Epithelial cell of proximal tubule (primary cell): ENCODE data around the gene EPC2. TPM values are rescaled to one million over a fixed set of nuclear protein-coding genes. Genes with fewer than 3 reads are reported as not detected.
A peak's percentile ranks its signal among the peaks of the same experiment; 100 is the strongest.
"Not testable (repeated sequence)": the region's sequence is repeated elsewhere in the genome, so short reads cannot be mapped to it uniquely, and the experiment has no call there.

Experiments used
- DNase-seq: peaks from one replicate; pipeline ENCODE4 v3.0.0-alpha.2; 2011; ENCODE audit warnings: low read depth
- H3K4me3 ChIP-seq: 2 replicates; pipeline ENCODE4 v1.5.1; 2011; ENCODE audit warnings: low read depth, mild to moderate bottlenecking, low read length
- total RNA-seq: library from RNA; depleted of rRNA; stranded (reverse); fragments of >200 nt; gene quantifications from 2 replicates; pipeline ENCODE4 v1.2.3, GENCODE V29; 2015
- TF ChIP-seq, protein P1 (sequence below): conservative IDR thresholded peaks from 2 replicates; pipeline ENCODE4 v1.5.1; 2012; ENCODE audit warnings: low read depth, mild to moderate bottlenecking, low read length

Gene EPC2
- total RNA-seq, 1 donor from 2014 or later = 15.3 TPM

- no peak overlapping the region for H3K4me3 ChIP-seq
- no peak for DNase-seq
- TF ChIP-seq, protein P1, sequence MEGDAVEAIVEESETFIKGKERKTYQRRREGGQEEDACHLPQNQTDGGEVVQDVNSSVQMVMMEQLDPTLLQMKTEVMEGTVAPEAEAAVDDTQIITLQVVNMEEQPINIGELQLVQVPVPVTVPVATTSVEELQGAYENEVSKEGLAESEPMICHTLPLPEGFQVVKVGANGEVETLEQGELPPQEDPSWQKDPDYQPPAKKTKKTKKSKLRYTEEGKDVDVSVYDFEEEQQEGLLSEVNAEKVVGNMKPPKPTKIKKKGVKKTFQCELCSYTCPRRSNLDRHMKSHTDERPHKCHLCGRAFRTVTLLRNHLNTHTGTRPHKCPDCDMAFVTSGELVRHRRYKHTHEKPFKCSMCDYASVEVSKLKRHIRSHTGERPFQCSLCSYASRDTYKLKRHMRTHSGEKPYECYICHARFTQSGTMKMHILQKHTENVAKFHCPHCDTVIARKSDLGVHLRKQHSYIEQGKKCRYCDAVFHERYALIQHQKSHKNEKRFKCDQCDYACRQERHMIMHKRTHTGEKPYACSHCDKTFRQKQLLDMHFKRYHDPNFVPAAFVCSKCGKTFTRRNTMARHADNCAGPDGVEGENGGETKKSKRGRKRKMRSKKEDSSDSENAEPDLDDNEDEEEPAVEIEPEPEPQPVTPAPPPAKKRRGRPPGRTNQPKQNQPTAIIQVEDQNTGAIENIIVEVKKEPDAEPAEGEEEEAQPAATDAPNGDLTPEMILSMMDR = no peak
Observed at GRCh38 chr2:148656516-148656915, 12.0 kb downstream of the EPC2 start.

DNA sequence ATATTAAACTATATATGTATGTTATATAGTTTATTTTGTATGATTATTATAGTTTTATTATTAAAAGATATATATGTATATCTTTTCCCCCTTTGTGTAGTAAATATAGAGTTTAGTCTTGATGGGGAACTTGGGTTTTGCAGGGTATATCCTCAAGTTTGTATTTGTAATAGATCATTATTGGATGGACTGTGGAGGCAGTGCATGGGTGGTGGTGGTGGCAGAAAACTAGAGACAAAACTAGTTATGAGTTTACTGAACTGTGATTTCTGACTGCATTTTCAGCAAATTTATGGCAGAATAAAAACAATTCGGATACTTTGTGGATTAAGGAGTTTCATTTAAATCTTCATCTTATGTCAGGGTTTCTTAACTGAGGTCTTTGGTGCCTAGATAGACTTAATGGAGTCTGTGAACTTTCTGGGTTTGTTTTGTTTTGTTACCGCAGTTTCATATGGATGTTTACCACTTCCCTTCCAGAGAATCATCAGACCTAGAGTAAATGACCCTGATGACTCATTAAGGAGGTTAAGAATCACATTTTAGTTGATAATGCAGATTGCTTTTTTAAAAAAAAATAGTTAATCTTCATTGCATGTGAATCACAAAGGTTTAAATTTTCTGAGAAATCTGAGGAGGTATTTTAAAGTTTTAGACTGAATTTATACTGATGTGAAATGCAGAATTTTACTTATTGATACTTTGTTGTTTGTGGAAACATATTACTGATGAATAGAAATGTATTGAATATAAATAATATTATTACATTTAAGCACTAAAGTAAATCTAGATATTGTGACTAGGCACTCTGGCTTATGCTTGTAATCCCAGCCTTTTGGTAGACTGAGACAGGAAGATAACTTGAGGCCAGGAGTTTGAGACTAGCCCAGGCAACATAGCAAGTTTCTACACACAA lies 14.5 kb downstream of the EPC2 start:
- TF ChIP-seq, protein P1 = no peak

DNA sequence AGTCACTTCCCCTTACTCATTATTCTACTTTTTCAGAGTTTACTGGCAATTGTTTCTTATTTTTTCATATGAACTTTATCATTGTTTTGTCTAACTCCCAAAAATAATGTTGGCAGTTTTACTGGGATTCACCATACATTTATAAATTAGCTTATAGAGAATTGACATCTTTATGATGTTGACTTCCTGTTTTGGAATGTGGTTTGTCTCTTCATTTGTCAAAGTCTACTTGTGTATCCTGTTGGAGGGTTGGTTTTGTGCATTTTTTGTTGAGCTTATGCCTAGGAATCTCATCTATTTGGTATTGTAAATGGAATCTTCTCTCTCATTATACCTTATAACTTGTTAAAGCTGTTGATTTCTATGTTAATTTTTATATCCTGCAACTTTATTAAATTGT lies 16.4 kb downstream of the EPC2 start:
- TF ChIP-seq, protein P1 = no peak

More for the DNA sequence above, 14.5 kb downstream of the EPC2 start:
- H3K4me3 ChIP-seq = no peak overlapping the region
- peak; percentile 63 for DNase-seq

DNA sequence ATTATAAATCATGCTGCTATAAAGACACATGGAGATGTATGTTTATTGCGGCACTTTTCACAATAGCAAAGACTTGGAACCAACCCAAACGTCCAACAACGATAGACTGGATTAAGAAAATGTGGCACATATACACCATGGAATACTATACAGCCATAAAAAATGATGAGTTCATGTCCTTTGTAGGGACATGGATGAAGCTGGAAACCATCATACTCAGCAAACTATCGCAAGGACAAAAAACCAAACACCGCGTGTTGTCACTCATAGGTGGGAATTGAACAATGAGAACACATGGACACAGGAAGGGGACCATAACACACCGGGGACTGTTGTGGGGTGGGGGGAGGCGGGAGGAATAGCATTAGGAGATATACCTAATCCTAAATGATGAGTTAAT lies 17.8 kb downstream of the EPC2 start:
- DNase-seq, H3K4me3 ChIP-seq: not testable (repeated sequence)

More for the DNA sequence above, 16.4 kb downstream of the EPC2 start:
- no peak for DNase-seq
- H3K4me3 ChIP-seq = no peak overlapping the region

DNA sequence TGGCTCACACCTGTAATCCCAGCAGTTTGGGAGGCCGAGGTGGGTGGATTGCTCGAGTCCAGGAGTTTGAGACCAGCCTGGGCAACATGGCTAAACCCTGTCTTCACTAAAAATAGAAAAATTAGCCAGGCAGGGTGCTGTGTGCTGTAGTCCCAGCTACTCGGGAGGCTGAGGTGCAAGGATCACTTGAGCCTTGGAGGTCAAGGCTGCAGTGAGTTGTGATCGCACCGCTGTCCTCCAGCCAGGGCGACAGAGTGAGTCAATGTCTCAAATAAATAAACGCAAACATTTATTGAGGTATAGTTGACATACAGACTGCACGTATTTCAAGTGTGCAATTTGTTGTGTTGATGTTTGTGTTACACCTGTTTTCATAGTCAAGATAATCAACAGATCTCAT lies 19.7 kb downstream of the EPC2 start:
- DNase-seq = no peak
- H3K4me3 ChIP-seq = no peak overlapping the region
- TF ChIP-seq, protein P1 = no peak

DNA sequence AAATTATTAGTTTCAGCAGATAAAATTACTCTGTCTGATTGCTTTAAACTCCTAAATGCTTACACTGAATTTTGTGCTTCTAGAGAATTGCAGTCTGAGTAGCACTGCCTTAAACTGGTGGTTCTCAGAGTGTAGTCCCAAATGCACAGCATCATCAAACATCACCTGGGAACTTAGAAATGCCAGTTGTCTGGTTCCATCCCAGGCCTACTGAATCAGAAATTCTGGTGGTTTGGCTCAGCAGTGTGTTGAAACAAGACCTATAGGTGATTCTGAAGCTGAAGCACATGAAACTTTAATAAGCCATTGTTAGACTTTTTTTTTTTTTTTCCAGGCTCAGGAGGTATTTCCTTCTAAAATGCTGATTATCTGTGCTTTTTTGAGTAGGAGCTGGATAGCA lies 22.0 kb downstream of the EPC2 start:
- TF ChIP-seq, protein P1 = no peak
- H3K4me3 ChIP-seq = no peak overlapping the region
- DNase-seq = no peak

DNA sequence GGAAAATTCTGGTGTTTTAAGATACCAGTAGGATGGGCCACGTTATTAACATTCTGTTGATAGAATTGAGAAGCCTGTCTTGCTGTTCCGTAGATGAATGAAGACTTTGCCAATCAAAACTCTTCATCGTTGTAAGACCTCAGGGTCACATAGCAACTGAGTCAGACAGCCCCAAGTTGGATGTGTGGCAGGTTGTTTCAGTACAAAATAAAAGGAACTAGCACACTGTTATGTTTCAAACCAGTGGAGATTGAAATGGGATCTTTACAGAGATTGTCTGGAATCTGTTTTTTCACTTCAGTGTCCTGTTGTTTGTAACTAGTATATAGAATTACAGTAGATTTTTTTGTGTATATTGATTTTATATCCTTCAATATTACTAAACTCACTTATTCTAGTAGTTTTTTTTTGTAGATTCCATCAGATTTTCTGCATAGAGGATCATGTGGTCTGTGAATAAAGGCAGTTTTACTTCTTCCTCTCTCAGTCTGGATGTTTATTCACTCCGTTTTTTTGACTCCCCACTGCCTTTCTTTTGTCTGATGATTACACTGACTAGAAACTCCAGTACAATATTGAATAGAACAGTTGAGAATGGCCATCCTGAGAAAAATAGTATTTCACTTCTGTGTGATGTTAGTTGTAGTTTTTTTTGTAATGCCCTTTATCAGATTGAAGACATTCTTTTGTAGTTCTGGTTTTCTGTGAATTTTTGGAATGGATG lies 22.7 kb downstream of the EPC2 start:
- TF ChIP-seq, protein P1 = no peak
- no peak overlapping the region for H3K4me3 ChIP-seq
- DNase-seq = no peak
